GM23248 (cell line): Measurements from ENCODE around the gene INPP5D.

Source experiments
- EZH2 ChIP-seq: fragments of 200-600 bp; sonication (generic); IDR thresholded peaks from 2 replicates; pipeline ENCODE4 v1.6.1; 2018; ENCODE audit warnings: antibody characterized with exemption, mild to moderate bottlenecking; ENCODE audit not compliant: insufficient read depth, poor library complexity, severe bottlenecking
- EZH2phosphoT487 ChIP-seq: fragments of 200-600 bp; sonication (generic); IDR thresholded peaks from 2 replicates; pipeline ENCODE4 v1.6.1; 2018; ENCODE audit warnings: antibody characterized with exemption, moderate library complexity, mild to moderate bottlenecking, low read depth; ENCODE audit not compliant: insufficient read depth

GRCh38 chr2:233074106-233074505, 14.0 kb downstream of the INPP5D start:
- TF ChIP-seq EZH2 = no peak
- TF ChIP-seq EZH2phosphoT487 = no peak
